Testis (tissue), 2 donors: Measurements from ENCODE around the gene JOSD2.

Source experiments
- CTCF ChIP-seq, 3 experiments: fragments of 450-650 bp in 2 of 3; fragments of 200-600 bp in 1 of 3; sonication (generic) in 1 of 3; IDR thresholded peaks; one replicate each; pipeline ENCODE4 v1.5.1; 2016 to 2019; ENCODE audit warnings: antibody characterized with exemption in 3 of 3, mild to moderate bottlenecking in 2 of 3, moderate library complexity in 1 of 3
- POLR2A ChIP-seq: fragments of 450-650 bp; IDR thresholded peaks from one replicate; pipeline ENCODE4 v1.6.1; 2017; ENCODE audit warnings: antibody characterized with exemption, mild to moderate bottlenecking, moderate library complexity

DNA sequence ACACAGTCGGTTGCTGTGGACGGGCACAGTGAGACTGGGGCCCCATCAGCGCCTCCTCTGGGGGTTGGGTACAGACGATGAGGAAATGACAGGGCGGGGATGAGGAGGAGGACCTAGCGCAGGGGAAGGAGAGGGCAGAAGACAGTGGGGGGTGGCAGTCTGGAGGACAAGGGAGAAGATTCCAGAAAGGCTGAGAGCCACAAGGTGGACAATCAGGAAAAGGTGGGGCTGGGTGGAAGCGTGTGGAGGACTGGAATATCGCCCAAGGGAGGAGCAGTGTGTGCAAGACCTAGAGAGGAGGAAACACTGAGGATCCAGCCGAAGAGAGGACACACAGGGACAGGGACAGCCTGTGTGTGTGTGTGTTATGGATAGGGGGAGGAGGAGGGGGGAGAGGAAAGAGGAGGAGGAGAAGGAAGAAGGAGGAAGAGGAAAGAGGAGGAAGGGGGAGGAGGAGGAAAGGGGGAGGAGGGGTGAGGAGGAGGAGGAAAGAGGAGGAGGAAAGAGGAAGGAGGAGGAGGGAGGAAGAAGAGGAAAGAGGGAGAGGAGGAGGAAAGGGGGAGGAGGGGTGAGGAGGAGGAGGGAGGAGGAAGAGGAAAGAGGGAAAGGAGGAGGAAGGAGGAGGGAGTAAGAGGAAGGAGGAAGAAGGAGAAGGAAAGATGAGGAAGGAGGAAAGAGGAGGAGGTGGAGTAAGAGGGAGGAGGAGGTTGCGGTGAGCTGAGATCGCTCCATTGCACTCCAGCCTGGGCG lies 18.5 kb downstream of the JOSD2 start:
- TF ChIP-seq POLR2A, result no peak
- no peak for TF ChIP-seq CTCF (IDR thresholded peaks at IDR 0.05)
